Pancreas (tissue), 10 donors: Measurements from ENCODE around the gene LRRTM2. TPM values are rescaled to one million over a fixed set of nuclear protein-coding genes. Genes with fewer than 3 reads are reported as not detected.

Source experiments
- ATAC-seq, 4 donors: fragments of 200-7000 bp; cut with Tn5 transposase; one replicate each; pipeline versions ENCODE4 v1.8.0 to v1.9.1; 2020; ENCODE audit warnings: mild to moderate bottlenecking in 4 of 4, moderate library complexity in 4 of 4
- DNase-seq, 6 donors: peaks; one replicate each; pipeline ENCODE4 v3.0.0-alpha.2; 2020
- FAIRE-seq: peaks from 2 replicates; lab custom pipeline; 2012; peaks lifted over from hg19 to GRCh38; lab: Jason Lieb, UNC
- H3K27ac ChIP-seq, 4 donors: fragments of 200-600 bp; sonication (generic); 1 replicate in 3 of 4; 2 replicates in 1 of 4; pipeline versions ENCODE4 v1.5.0 to v1.8.0; 2020
- H3K27me3 ChIP-seq, 4 donors: fragments of 200-600 bp; one replicate each; pipeline ENCODE4 v1.8.0; 2021
- H3K36me3 ChIP-seq, 3 donors: fragments of 200-600 bp; sonication (generic) in 1 of 3; one replicate each; pipeline versions ENCODE4 v1.5.0 to v1.8.0; 2020 to 2021
- H3K4me1 ChIP-seq, 3 donors: fragments of 200-600 bp; one replicate each; pipeline ENCODE4 v1.8.0; 2021
- H3K4me3 ChIP-seq, 4 donors: fragments of 200-600 bp; sonication (generic) in 2 of 4; one replicate each; pipeline versions ENCODE4 v1.5.0 to v1.8.0; 2020 to 2021
- H3K9me3 ChIP-seq, 4 donors: fragments of 200-600 bp; one replicate each; pipeline ENCODE4 v1.8.0; 2021
- CTCF ChIP-seq, 4 donors: fragments of 200-600 bp; sonication (generic) in 3 of 4; IDR thresholded peaks; one replicate each; pipeline versions ENCODE4 v1.5.0 to v1.8.0; 2021; ENCODE audit warnings: antibody characterized with exemption in 4 of 4
- WGBS, 2 donors: extraction: QIAGEN DNeasy Blood & Tissue Kit; methylation state at CpG; one replicate each; pipeline ENCODE4 v1.1.7; 2013; 5-methylcytosine and 5-hydroxymethylcytosine counted together
- intact Hi-C, 3 donors: fragments of 100-400 bp; cut with DNase I; formaldehyde crosslinking; loops; one replicate each; pipeline versions ENCODE4 v1.11.1 to v1.14.2; 2022
- polyA plus RNA-seq, 2 donors: library from polyadenylated mRNA; stranded (reverse); fragments of 200-250 nt; gene quantifications; one replicate each; pipeline ENCODE4 v1.2.3, GENCODE V29; 2013
- total RNA-seq, 6 donors: library from RNA; stranded (reverse); fragmentation: NEBNext Ultra II Directional in 4 of 6; extraction: Animal tissue kit (Norgen Biotek cat#: 25700) in 4 of 6; gene quantifications; one replicate each; pipeline versions ENCODE4 v1.2.1 to v1.2.4, GENCODE V29; 2021 to 2023
- donor health status: healthy with polysubstance abuse.
- donor health status: DM: no; HTN: no; CAD: no; lungs with moderate emphysema.
- donor health status: DM: no; HTN: no; CAD: no.
- donor health status: control.
- donor health status: control.
- donor health status: Bipolar disorder and iron deficiency.
- donor health status: DM: yes; HTN: yes; CAD: no.
- donor health status: DM: no; HTN: no; CAD: no.
- donor health status: DM: no; HTN: no; CAD: no.
- donor health status: DM: yes; HTN: yes; CAD: no.

LRRTM2 gene
- total and polyA plus RNA-seq, 8 donors, result 0.08 to 0.61 (median 0.28) TPM

DNA sequence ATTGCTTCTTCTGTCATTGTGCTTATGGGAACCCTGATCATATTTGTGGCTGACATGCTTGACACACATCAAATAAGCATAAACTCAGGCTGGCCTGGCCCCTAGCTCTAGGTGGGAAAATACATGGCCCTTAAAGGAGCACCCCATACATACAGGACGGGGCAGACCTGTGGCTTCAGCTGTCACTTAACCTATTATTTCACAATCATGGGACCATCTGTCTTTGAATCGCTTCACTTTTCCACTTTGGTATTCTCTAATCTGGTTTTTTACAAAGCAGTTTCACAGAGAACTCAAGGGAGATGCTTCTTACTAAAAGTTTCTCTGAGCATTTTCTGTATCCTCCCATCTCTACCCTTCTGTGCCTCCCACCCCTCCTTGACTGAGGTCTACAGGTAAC lies 34.6 kb upstream of the LRRTM2 start:
- no peak for FAIRE-seq
- 93 to 98% methylated on average over 2 of the region's 2 CpGs for WGBS, 2 donors
- intact Hi-C loops, result no loop called here
- ATAC-seq, result no peak
- H3K27me3 ChIP-seq, result no peaks in the 10 kb centered on the region
- no peak for TF ChIP-seq CTCF (IDR thresholded peaks at IDR 0.05)
- no peak overlapping the region for H3K4me3 ChIP-seq
- no peaks in the 10 kb centered on the region for H3K36me3 ChIP-seq
- no peak for DNase-seq
- H3K9me3 ChIP-seq, result no peaks in the 10 kb centered on the region
- H3K4me1 ChIP-seq, result no peaks in the 10 kb centered on the region
- no peak overlapping the region for H3K27ac ChIP-seq

GRCh38 chr5:138905541-138905940 lies 30.4 kb upstream of the LRRTM2 start:
- TF ChIP-seq CTCF (IDR thresholded peaks at IDR 0.05), result no peak
- Histone ChIP-seq H3K27me3 (no peaks in the 10 kb centered on the region), H3K27ac (no peak overlapping the region), H3K4me1 (no peaks in the 10 kb centered on the region), H3K36me3 (no peaks in the 10 kb centered on the region), H3K4me3 (no peak overlapping the region), H3K9me3 (no peaks in the 10 kb centered on the region)
- 97 to 99% methylated on average over 1 of the region's 1 CpG for WGBS, 2 donors
- intact Hi-C loops, result no loop called here
- FAIRE-seq (no peak), DNase-seq (no peak), ATAC-seq (no peak)

DNA sequence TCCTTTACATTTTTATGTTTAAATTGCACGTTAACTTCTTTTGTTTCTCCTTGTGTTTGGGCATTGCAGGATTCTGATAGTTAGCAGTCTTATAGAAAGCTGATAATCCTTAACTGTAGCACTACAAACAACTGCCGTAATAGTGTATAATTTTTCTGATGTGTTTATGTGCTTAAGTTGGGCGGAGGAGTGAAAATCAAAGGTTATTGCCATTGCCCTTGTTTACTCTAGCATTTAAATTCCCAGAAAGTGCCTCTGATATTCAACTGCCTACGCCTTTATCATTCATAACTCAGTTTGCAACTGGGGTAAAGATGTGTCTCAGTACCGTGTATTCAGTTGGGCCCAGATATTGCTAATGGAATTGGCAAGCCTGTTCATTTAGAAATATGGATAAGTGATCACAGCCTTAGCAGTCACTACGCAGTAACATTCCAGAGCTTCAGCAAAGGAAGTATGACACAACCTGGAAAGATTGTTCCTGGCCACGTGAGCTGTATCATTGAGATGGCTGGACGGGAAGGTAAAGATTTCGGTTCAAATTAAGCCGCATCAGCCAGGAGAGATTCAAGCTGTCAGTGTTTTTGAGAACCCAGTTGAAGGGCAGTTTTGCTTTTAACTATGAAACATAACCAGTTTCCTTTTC lies 28.1 kb upstream of the LRRTM2 start:
- Histone ChIP-seq H3K4me1 (peaks cover 0 to 5% (median 0%) of the 10 kb centered on the region in 3 donors), H3K27me3 (no peaks in the 10 kb centered on the region), H3K36me3 (no peaks in the 10 kb centered on the region), H3K27ac (no peak overlapping the region), H3K9me3 (no peaks in the 10 kb centered on the region), H3K4me3 (no peak overlapping the region)
- intact Hi-C loops, result no loop called here
- FAIRE-seq (no peak), ATAC-seq (peak in 1 of 4 donors; percentile 18), DNase-seq (no peak)
- no peak for TF ChIP-seq CTCF (IDR thresholded peaks at IDR 0.05)
- WGBS, 2 donors, result 87 to 89% methylated on average over 10 of the region's 10 CpGs

DNA sequence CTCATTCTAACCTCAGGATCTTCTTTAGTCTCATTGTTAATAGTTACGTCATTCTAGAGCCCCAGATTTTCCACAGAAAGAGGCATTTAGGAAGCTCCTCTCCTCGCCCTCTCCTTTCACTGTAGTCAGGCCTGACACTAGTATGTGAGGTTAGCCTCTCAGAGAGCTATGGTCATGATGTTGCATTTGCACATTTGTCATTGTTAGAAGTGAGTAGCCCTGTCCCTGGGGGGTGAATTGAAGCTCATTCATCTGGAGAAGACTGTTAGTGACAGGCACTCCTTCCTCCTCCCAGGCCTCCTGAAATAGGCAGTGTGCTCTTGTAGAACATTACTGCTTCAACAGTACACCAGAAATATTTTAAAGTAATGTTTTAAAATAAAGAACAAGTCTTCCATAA lies 26.6 kb upstream of the LRRTM2 start:
- no peaks in the 10 kb centered on the region for H3K36me3 ChIP-seq
- H3K27me3 ChIP-seq, result no peaks in the 10 kb centered on the region
- DNase-seq (no peak), FAIRE-seq (no peak), ATAC-seq (peak in 1 of 4 donors; percentile 40)
- WGBS, 2 donors, result 96 to 97% methylated on average over 2 of the region's 2 CpGs
- TF ChIP-seq CTCF (IDR thresholded peaks at IDR 0.05), result no peak
- H3K4me1 ChIP-seq, result peaks cover 0 to 5% (median 0%) of the 10 kb centered on the region in 3 donors
- no peaks in the 10 kb centered on the region for H3K9me3 ChIP-seq
- H3K4me3 ChIP-seq, result no peak overlapping the region
- intact Hi-C loops, result no loop called here
- no peak overlapping the region for H3K27ac ChIP-seq

DNA sequence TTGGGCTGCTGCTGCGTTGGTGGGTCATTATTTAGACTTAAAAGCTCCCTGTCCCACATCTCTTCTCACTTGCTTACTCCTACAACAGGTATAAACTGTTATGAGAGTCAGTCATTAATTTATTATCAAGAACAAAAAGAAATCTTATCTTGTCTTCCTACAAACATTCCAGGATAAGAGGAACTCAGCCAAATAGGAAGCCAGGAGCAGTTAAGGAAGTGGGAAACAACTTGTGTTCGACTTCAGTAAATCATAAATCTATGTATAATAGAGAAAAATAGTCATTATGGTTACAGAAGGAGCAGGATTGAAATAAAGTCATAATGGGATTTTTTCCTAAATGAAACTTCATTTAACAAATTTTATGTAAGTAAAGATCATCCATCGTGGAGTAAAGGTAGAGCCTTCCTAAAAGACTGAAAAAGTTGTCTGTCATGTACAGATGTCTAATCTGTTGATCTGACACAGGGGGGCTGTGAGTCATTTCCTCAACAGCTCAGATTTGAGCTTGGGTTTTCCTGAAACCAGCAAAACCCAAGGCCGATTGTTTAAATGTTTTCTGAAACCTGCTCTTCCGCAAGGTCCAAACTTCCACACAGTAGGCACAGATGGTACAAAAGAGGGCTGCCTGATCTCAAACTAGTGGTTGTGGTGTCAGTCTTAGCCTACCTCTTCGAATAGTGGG lies 25.3 kb upstream of the LRRTM2 start:
- no peaks in the 10 kb centered on the region for H3K27me3 ChIP-seq
- 77 to 79% methylated on average over 6 of the region's 6 CpGs for WGBS, 2 donors
- H3K4me1 ChIP-seq, result peaks cover 0 to 5% (median 0%) of the 10 kb centered on the region in 3 donors
- FAIRE-seq (no peak), ATAC-seq (no peak), DNase-seq (no peak)
- H3K36me3 ChIP-seq, result no peaks in the 10 kb centered on the region
- H3K4me3 ChIP-seq, result no peak overlapping the region
- no peak overlapping the region for H3K27ac ChIP-seq
- TF ChIP-seq CTCF (IDR thresholded peaks at IDR 0.05), result no peak
- intact Hi-C loops, result no loop called here
- no peaks in the 10 kb centered on the region for H3K9me3 ChIP-seq
